NT2/D1 (cell line): Measurements from ENCODE around the gene TTC6.

ENCODE experiments used
- DNase-seq: peaks from one replicate; pipeline ENCODE4 v3.0.0-alpha.2; 2011; ENCODE audit warnings: low read depth, low spot score
- H3K27me3 ChIP-seq: 2 replicates; pipeline ENCODE4 v1.6.0; 2011; ENCODE audit warnings: mild to moderate bottlenecking; ENCODE audit not compliant: insufficient read length, insufficient read depth
- H3K36me3 ChIP-seq: 2 replicates; pipeline ENCODE4 v1.6.1; 2011; ENCODE audit warnings: mild to moderate bottlenecking, low read length, mixed read lengths; ENCODE audit not compliant: insufficient read depth, insufficient read length
- H3K4me1 ChIP-seq: 2 replicates; pipeline ENCODE4 v1.5.1; 2011; ENCODE audit not compliant: insufficient read depth, insufficient read length
- H3K4me3 ChIP-seq: 2 replicates; pipeline ENCODE4 v1.5.1; 2011; ENCODE audit warnings: low read depth; ENCODE audit not compliant: insufficient read length
- H3K9ac ChIP-seq: 2 replicates; pipeline ENCODE4 v1.6.0; 2011; ENCODE audit warnings: low read depth; ENCODE audit not compliant: insufficient read length
- H3K9me3 ChIP-seq: 2 replicates; pipeline ENCODE4 v1.5.1; 2011; ENCODE audit warnings: mild to moderate bottlenecking, low read length; ENCODE audit not compliant: insufficient read depth
- SUZ12 ChIP-seq: IDR thresholded peaks from 2 replicates; pipeline ENCODE4 v1.6.1; 2011; ENCODE audit not compliant: insufficient read length, insufficient read depth; ENCODE audit errors: extremely low read depth
- YY1 ChIP-seq: IDR thresholded peaks from 2 replicates; pipeline ENCODE4 v1.6.1; 2011; ENCODE audit not compliant: insufficient read length, insufficient read depth
- ZNF274 ChIP-seq: IDR thresholded peaks from 2 replicates; pipeline ENCODE4 v1.6.1; 2011; ENCODE audit warnings: mild to moderate bottlenecking, low read depth, low read length

TTC6 gene

DNA sequence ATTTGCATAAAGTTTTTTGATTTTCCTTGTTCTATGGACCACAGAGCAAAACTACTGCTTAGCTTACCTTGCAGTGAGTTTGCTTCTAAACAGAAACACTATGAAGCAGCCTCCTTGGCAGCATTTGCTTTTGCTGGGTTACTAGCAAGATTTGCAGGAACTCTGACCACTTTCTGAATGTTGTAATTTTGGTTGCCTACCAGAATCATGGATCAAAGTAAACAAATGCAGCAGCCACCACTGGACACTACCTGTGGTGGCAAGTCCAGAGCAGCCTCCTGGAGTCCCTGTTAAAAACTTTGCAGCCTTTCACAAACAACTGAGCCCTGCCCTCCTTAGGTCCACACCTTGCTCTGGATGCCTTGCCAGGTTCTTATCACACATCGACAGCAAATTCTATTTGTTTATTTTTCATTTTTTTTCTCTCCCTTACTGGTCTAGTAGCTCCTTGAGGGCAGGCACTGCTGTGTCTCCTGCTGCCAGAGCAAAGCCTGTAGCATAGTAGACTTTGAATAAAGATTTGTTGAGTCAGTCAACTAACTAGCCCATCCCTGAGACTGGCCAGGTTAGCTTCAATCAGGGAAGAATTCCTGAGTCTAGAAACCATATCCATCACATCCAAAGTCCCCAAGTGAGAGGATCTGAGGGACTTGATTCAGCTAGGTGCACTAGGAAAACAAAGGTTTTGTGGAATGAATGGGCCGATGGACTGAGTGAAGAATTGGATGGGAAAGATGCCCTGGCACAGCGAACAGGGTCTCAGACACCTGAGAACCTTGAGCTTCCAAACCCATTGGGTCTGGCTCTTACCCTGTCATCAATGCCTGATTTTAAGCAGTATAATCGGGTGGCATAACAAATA, 5.7 kb downstream of the TTC6 start:
- H3K4me3 ChIP-seq: no peak overlapping the region
- no peak for DNase-seq
- H3K36me3 ChIP-seq: no peaks in the 10 kb centered on the region
- H3K4me1 ChIP-seq: peaks cover 4% of the 10 kb centered on the region
- no peak for TF ChIP-seq YY1
- TF ChIP-seq ZNF274: no peak
- TF ChIP-seq SUZ12: no peak
- H3K9ac ChIP-seq: no peak overlapping the region
- H3K9me3 ChIP-seq: no peaks in the 10 kb centered on the region
- peaks cover 93% of the 10 kb centered on the region for H3K27me3 ChIP-seq

DNA sequence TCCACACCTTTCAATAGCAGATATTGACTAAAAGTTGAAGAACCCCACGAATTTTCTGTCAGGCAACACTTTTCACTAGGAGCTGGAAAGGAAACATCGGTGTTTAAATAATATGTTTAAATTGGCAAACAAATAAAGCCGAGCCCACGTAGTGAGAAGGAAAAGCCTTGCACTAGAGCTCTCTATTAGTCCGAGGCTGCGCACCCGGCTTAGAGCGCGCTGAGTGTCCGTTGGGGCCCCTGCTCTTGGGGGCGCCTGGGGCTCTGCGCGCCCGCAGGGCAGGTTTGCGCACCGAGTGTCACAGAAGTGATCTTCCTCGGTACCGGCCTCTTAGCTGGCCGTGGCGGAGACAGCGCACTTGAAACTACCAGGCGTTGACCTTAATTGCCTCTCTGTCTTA, 6.4 kb downstream of the TTC6 start:
- Histone ChIP-seq H3K4me1 (peaks cover 4% of the 10 kb centered on the region), H3K27me3 (peaks cover 89% of the 10 kb centered on the region), H3K4me3 (no peak overlapping the region), H3K36me3 (no peaks in the 10 kb centered on the region), H3K9ac (no peak overlapping the region), H3K9me3 (no peaks in the 10 kb centered on the region)
- no peak for TF ChIP-seq ZNF274
- TF ChIP-seq YY1: no peak
- no peak for TF ChIP-seq SUZ12
- DNase-seq: no peak

DNA sequence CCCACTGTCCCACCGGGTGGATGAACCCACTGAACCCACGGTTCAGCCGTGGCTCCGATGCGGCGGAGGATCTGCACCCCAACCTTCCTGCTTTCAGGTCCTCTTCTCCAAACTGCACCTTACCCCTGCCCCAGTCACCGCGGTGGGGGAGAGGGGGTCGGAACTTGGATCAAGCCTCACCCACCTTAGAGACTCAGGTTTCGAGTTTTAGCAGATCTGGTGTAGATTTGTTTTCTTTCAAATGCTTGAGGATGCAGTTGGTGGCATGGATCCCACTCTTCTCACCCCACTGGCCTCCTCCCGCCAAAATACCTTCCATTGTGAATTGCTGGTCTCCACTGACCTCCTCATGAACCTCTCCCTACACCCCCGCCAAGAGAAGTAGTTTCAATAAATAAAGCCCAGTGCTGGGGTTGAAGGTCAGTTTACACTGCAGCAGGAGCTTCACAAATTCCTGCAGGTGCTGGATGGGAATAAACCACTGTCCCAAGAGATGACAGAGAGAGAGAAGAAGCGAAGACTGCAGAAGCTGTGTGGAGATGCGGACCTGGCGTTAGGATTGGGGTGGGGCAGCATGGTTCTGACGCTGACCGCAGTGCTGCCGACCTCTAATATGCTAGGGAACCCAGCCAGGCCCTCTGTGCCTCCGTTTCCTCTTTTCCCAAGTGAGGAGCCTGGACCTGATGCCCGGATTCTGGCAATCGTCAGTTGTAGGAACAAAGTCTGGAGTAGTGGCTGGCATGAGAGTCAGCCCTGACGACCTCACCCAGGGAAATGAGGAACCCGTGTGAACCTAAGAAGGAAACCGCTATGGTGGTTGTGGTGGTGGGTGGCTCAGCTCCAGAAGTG, 7.4 kb downstream of the TTC6 start:
- TF ChIP-seq ZNF274 (no peak), SUZ12 (no peak), YY1 (no peak)
- Histone ChIP-seq H3K9me3 (no peaks in the 10 kb centered on the region), H3K36me3 (no peaks in the 10 kb centered on the region), H3K4me3 (no peak overlapping the region), H3K27me3 (peaks cover 80% of the 10 kb centered on the region), H3K9ac (no peak overlapping the region), H3K4me1 (peaks cover 3% of the 10 kb centered on the region)
- DNase-seq: no peak

DNA sequence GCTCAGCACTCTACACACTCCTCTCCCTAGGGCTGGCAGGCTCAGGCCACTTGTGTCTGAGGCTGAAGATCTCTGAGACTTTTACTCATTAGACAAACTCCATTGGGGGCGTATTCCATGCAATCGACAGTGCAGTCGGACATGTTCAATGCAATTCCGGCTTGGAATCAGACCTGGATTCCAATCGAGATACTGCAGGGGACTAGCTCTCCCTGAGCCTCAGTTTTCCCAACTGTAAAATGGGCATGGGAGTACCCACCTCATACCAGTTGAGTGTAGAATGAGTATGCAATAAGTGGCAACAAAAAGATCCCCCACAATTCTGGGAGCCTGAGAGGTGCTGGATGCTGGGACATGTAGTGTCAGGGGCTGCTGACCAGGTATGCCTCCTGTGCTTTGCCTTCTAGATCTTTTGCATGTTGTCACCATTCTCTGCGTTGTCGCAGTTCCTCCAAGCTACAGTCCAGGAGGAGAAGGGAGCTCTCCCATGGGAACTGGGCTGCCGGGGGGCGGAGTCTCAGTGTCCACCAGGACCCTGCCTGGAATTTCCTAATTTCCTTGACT, 8.3 kb downstream of the TTC6 start:
- no peak overlapping the region for H3K4me3 ChIP-seq

DNA sequence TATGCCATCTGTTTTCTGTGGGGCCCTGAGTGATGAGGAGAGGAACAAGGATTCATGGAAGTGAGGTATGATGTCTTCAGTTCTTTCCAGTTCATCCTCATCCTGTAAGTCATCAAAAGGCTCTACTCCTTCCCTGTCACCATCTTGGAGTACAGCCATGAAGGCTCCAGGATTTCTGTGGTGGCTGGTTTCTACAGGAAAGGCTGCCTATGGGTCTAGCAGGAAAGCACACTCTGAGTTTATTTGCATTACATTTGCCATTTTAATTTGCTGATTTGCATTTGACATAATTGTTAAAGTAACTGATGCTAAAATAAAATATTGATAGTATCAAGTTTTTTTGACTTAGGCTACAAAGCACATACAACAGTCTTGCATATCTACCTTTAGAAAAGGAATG, 11.2 kb downstream of the TTC6 start:
- Histone ChIP-seq H3K36me3 (no peaks in the 10 kb centered on the region), H3K9me3 (no peaks in the 10 kb centered on the region), H3K4me1 (no peaks in the 10 kb centered on the region), H3K4me3 (no peak overlapping the region), H3K27me3 (peaks cover 41% of the 10 kb centered on the region), H3K9ac (no peak overlapping the region)
- TF ChIP-seq ZNF274 (no peak), SUZ12 (no peak), YY1 (no peak)
- no peak for DNase-seq

More for the DNA sequence above, 8.3 kb downstream of the TTC6 start:
- Histone ChIP-seq H3K9me3 (no peaks in the 10 kb centered on the region), H3K4me1 (no peaks in the 10 kb centered on the region), H3K27me3 (peaks cover 70% of the 10 kb centered on the region), H3K9ac (no peak overlapping the region), H3K36me3 (no peaks in the 10 kb centered on the region)
- TF ChIP-seq YY1 (no peak), ZNF274 (no peak), SUZ12 (no peak)
- DNase-seq: no peak

DNA sequence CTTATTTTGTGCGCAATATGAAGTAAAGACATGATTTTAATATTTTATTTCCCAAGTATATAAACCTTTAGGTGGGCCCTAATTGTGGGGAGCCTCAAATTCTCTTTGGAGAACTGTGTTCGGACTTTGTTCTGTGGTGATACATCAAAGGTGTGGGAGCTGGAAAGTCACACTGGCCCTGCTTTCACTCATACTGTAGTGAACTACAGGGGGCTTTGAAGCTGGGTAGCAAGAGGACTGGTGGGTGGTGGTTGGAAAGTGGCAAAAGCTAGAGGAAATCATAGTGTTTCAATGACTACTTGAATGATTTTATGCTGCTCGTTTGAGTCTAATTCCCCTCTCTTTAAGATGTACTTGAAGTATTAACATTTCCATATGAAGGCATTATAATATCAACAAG, 13.2 kb downstream of the TTC6 start:
- no peak overlapping the region for H3K9ac ChIP-seq
- no peaks in the 10 kb centered on the region for H3K36me3 ChIP-seq
- DNase-seq: no peak
- H3K4me3 ChIP-seq: no peak overlapping the region
- TF ChIP-seq YY1: no peak
- TF ChIP-seq SUZ12: no peak
- no peak for TF ChIP-seq ZNF274
- H3K9me3 ChIP-seq: no peaks in the 10 kb centered on the region
- H3K4me1 ChIP-seq: no peaks in the 10 kb centered on the region
- H3K27me3 ChIP-seq: peaks cover 21% of the 10 kb centered on the region
